ENCODE measurements around the gene RERG. TPM values are rescaled to one million over a fixed set of nuclear protein-coding genes. Genes with fewer than 3 reads are reported as not detected.

The RERG gene
- total RNA-seq, 1 donor, result under 0.01 TPM

DNA sequence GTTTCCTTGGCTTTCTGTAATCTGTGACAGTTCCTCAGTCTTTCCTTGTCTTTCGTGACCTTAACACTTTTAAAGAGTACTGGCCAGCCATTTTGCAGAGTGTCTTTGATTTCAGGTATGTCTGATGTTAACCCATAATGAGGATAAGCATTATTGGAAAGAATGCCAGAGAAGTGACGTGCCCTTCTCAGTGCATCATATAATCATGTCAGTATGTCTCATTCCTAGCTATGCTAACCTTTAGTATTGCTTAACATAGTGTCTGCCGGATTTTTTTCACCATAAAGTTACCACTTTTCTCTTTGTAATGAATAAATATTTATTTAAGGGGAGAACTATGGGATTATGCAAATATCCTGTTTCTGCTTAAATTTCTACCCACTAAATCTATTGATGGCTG is 28.5 kb downstream of the RERG start:
- no peak for DNase-seq (ENCODE audit: low read depth in 2 of 3, low spot score in 2 of 3)

DNA sequence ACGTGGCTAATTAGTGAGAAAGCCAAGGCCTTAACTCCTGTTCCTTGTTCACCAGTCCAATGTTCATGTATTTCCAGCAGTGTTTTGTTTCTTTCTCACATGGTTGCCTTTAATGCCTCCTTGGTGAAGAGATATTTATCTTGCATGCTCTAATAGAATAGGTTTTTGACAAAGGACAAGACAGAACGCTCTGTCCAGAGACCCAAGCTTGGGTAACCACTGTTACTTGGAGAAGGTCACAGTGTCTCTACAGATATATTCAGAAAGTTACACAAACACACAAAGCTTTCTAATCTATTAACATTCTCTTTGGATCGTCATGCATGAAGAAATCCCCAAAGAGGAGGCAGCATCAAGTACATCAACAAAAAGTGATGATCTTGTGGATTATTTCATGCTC is 33.1 kb downstream of the RERG start:
- DNase-seq (ENCODE audit: low read depth in 2 of 3, low spot score in 2 of 3), result no peak

DNA sequence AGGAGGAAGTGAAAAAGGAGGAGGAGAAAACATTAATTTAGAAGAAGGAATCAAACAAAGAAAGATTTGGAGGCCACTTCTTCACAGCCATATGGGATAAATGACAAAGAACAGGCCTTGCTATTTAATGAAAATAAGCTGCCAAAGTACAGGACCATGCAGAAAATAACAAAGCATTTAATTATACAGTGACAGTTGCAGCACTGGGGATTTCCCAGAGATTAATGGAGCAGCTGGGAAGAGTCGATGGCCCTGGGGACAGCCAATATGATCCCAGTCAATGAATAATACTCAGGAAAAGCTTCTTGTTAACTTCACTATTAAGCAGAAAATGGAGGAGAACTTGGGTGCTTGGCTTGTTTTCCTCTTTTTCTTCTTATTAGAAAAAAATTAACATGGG is 34.6 kb downstream of the RERG start:
- DNase-seq (ENCODE audit: low read depth in 2 of 3, low spot score in 2 of 3), result no peak

- no peak for DNase-seq (ENCODE audit: low read depth in 2 of 3, low spot score in 2 of 3)
These were observed 36.7 kb downstream of the RERG start for GRCh38 chr12:15184484-15184883.

GRCh38 chr12:15183821-15184220 is 37.4 kb downstream of the RERG start:
- no peak for DNase-seq (ENCODE audit: low read depth in 2 of 3, low spot score in 2 of 3)

GRCh38 chr12:15181017-15181683 is 40.1 kb downstream of the RERG start:
- DNase-seq (ENCODE audit: low read depth in 2 of 3, low spot score in 2 of 3), result no peak

GRCh38 chr12:15180325-15180724 is 40.9 kb downstream of the RERG start:
- no peak for DNase-seq (ENCODE audit: low read depth in 2 of 3, low spot score in 2 of 3)

DNA sequence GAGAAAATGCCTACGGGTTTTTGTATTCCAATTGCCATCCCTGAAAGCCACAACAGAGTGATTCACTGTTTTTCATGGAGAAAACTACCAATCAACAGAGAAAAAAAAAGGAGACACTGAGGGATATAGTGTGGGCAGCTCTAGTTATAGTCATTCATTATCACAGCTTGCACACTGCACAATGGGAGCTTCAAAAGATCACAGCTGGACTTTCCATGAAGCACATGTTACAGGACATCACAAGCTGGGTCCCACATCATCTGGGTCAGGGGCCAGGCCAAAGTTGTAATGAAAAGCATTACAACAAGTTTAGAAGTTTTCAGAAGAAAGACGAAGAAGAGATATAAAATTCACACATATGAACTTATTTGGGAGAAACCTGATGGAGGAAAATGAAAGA is 41.5 kb downstream of the RERG start:
- DNase-seq (ENCODE audit: low read depth in 2 of 3, low spot score in 2 of 3), result no peak

GRCh38 chr12:15173142-15173541 is 48.1 kb downstream of the RERG start:
- no peak for DNase-seq (ENCODE audit: low read depth in 2 of 3, low spot score in 2 of 3)

DNA sequence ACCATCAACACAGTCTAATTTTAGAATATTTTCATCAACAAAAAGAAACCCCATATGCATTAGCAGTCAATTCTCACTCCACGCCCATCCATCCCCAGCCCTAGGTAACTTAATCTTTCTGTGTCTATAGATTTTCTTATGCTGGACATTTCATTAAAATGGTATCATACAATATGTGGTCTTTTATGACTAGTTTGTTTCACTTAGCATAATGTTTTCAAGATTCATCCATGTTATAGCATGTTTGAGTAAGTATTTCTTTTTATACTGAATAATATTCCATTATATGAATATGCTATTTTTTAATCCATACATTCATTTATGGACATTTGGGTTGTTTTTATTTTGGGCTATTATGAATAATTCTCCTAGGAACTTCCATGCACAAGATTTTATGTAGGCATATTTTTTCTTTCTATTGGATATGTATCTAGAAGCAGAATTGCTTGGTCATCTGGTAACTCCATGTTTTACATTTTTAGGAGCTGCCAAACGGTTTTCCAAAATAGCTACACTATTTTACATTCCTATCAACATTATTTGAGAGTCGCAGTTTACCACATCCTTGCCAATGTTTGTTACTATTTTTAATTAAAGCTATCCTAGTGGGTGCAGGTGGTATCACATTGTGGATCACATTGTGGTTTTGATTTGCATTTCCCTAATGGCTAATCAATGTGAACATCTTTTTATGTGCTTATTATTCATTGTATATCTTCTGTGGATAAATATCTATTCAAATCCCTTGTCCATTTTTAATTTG is 49.0 kb downstream of the RERG start:
- DNase-seq (ENCODE audit: low read depth in 2 of 3, low spot score in 2 of 3), result no peak

DNA sequence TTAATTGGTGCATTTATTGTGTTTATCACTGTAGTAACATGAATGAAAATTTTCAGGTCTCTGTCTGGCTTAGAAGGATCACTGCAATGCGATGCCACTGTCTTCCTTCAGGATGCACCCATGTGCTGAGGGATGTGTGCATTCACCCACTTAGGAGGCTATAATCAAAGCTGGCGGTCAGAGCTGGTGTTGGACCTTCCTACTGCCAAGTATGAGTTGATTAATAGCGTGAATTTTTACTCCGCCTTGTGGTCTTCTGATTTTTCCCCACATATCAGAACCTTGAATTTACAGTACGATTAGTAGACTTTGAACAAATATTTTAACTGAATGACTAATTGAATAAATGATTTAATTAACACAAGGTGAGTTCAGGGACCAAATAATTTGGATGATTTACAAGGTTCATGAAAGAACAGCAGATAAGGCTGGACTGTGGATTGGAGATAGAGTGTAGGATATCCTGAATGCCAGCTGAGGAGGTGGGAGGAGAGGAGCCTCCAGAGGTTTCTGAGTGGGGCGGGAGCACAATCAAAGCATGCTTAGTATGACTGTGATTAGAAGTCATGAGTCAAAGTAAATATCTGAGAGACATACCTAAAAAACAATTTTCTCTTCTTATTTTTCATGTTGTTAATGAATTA is 50.1 kb downstream of the RERG start:
- no peak for DNase-seq (ENCODE audit: low read depth in 2 of 3, low spot score in 2 of 3)

- no peak for DNase-seq (ENCODE audit: low read depth in 2 of 3, low spot score in 2 of 3)
These were observed 53.1 kb downstream of the RERG start for GRCh38 chr12:15168026-15168678.

DNA sequence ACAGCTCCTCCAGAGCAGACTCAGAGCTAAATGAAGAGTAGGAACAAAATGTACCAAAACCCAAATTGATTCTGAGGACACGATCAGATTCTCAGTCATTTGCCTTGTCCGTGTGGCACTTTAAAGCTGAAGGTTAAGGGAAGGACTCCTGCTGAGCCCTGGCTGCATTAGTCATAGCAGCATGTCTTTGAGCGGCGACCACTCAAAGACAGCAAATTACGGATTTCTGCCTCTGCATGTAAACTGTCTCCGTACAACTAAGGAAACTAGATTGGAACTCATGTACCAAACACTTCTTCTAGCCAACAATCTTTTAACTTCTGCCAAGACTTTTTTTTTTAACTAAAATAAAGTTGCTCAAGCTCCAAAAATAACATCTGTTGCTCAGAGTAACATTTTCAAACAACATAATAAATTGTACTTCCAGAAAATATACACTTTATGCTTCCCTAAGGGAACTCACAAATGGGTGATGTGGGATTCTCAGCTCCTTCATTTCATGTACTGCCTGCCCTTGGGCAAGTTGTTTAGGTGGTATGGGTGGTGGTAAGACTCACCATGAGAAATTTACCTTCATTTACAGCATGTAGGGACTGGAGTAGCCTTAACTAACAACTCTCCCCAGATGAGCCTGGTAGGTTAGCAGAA is 56.1 kb downstream of the RERG start:
- no peak for DNase-seq (ENCODE audit: low read depth in 2 of 3, low spot score in 2 of 3)

DNA sequence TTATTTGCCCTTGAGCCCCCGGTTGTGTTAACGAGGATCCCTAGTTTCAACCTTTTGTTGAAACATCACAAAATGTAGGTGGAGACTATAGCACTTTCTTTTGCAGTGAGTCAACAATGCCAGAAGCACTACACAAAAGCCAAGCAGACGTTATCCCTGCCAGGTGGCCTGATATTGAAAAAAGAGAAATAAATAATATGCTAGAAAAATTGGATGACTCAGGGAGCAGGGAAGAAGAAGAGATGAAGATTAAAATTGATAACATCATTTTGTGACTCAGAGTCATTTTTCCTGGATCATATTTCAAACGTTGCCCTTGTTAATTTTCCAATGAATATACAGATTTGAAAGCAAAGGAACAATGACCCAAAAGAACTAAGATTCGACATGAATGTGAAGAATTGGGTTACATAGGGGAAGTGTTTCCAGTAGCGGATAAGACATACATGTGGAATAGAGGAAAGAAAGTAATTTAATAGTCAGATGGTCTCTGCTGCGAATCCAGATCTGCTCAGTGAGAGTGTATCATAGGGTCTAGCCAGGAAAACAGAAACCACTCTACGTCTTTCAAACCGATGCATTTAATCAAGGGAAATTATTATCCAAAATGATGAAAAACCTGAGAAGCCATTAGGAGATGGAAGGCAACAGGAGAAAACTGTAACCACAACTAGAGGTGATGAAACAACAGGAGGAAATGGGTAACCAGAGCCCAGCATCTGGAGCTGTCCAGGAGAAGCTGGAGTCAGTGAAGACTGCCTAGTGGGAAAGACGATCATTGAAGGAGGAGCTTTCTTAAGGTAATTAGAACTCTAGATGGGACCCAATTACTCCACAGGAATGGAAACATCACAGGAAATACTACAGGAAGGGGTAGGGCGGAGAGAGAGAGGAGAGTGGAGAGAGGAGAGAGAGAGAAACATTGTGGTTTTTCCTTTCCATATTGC is 57.9 kb downstream of the RERG start:
- DNase-seq (ENCODE audit: low read depth in 2 of 3, low spot score in 2 of 3), result no peak

GRCh38 chr12:15158083-15158482 is 63.1 kb downstream of the RERG start:
- no peak for DNase-seq (ENCODE audit: low read depth in 2 of 3, low spot score in 2 of 3)

DNA sequence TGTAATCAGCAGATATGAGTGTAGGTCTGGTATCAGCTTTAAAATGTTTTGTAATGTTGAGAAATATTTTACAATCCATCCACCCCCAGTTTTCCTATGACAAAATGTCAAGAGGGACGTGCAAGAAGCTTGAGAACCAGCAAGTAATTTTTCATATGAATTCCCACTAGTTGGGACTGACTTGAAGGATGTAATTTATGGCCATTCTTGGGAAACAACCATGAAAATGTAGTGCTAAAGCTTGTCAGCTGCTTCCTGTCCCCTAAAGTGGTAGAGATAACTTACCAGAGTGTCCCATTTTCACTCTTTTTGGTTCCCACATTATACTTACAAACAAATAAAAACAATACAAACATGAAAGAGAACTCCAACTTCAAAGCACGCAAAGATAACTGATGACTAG is 63.9 kb downstream of the RERG start:
- no peak for DNase-seq (ENCODE audit: low read depth in 2 of 3, low spot score in 2 of 3)

DNA sequence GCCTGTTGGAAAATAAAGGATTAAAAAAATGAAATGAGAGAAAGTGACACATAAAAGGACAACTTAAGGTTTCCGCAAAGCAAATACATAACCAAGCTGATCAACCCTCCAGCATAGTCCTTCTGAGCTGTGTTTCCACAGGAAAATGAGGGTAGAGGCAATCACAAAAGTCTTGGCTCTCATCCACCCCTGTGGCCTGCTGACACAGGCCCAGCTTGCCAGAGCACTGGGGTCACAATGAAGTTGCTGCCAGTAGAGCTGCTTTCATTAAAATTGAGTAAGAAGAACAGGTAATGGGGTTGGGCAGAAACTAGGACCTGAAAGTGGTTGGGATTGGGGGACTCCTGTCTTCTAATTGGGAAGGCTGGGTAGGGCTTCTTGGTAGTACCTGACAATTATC is 65.9 kb downstream of the RERG start:
- DNase-seq (ENCODE audit: low read depth in 2 of 3, low spot score in 2 of 3), result no peak

DNA sequence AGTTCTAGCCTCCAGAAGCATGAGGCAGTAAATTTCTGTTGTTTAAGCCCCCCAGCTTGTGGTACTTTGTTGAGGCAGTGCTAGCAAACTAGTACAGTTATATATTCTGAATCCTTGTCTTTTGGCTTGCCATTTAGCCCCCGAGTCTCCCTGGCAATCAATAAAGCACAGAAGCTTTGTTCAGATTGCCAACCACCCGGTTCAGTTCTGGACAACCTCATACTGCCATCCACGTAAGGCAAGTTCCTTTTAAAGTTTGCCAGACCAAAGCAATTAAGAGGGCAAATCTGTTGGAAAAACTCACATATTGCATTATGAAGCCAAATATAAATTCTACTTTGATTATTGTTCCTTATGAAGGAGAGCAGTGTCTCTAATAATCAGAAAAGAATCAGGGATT is 67.1 kb downstream of the RERG start:
- no peak for DNase-seq (ENCODE audit: low read depth in 2 of 3, low spot score in 2 of 3)

DNA sequence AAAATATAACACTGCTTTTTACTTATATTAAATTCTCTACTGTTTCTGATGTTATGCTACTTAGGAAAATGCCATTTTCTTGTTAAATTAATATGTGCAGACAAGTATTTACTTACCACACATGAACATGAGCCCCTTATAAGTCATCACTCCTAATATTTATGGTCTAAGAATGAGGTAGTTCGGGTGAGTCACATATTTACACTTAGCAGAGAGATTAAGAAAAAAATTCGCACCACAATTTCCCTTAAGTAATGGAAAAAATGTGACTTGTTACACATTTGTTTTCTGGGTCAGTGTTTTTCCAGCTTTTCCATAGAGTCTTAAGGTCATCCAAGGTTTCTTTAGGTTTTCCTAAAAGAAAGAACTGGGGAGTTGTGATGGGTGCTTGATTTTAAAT is 68.3 kb downstream of the RERG start:
- no peak for DNase-seq (ENCODE audit: low read depth in 2 of 3, low spot score in 2 of 3)

DNA sequence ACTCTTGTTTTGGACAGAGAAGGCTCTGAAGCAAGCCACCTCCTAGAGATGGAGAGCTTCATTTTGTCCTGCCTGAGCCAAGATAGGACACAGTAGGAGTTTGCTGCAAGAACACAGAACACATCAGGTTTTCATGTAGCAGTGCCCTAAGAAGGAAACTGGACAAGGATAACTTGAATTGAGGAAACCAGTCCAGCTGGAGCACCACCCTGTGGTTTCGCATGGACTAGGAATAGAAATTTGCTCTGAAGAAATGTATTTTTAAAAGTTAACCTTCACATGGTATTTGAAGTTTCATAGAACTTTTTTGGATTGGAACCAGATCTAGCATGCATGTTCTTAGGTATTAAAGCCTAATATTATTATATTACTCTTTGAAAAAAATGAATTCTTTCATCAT is 68.8 kb downstream of the RERG start:
- DNase-seq (ENCODE audit: low read depth in 2 of 3, low spot score in 2 of 3), result no peak
